WTC11 (cell line): ENCODE results near the gene CDC6. TPM values are rescaled to one million over a fixed set of nuclear protein-coding genes. Genes with fewer than 3 reads are reported as not detected.

ENCODE experiments used
- ATAC-seq: fragments of 200-7000 bp; cut with Tn5 transposase; 2 replicates; pipeline ENCODE4 v1.10.0; 2021; ENCODE audit warnings: mild to moderate bottlenecking, moderate library complexity
- CTCF ChIA-PET: fragments of 300-600 bp; sonication (Branson Sonifier 250); formaldehyde crosslinking; loops from one replicate; lab custom pipeline; 2021; ENCODE audit warnings: antibody characterized with exemption; lab: Charles Lee
- POLR2A ChIA-PET: fragments of 350-600 bp; sonication (Branson Sonifier 250); formaldehyde crosslinking; loops from one replicate; lab custom pipeline; 2021; ENCODE audit warnings: antibody characterized with exemption; lab: Charles Lee
- DNase-seq: peaks from one replicate; pipeline ENCODE4 v3.0.0; 2021; ENCODE audit warnings: low spot score
- H3K27ac Mint-ChIP-seq: 2 replicates; pipeline ENCODE4 v1.8.0; 2021; ENCODE audit warnings: mixed read lengths
- H3K27me3 Mint-ChIP-seq: 2 replicates; pipeline ENCODE4 v1.8.0; 2021; ENCODE audit warnings: low read depth, mild to moderate bottlenecking, moderate library complexity, mixed read lengths
- H3K36me3 Mint-ChIP-seq: 2 replicates; pipeline ENCODE4 v1.8.0; 2021; ENCODE audit warnings: mixed read lengths
- H3K4me1 Mint-ChIP-seq: 2 replicates; pipeline ENCODE4 v1.8.0; 2022; ENCODE audit warnings: mixed read lengths
- H3K4me3 Mint-ChIP-seq: 2 replicates; pipeline ENCODE4 v1.8.0; 2021; ENCODE audit warnings: mild to moderate bottlenecking, moderate library complexity, mixed read lengths
- H3K9me3 Mint-ChIP-seq: 2 replicates; pipeline ENCODE4 v1.8.0; 2021; ENCODE audit warnings: mixed read lengths
- ARID4B ChIP-seq: sonication (generic); formaldehyde crosslinking; IDR thresholded peaks from 2 replicates; pipeline ENCODE4 v1.8.0; 2023; ENCODE audit warnings: missing genetic modification reagents, mild to moderate bottlenecking, borderline replicate concordance
- ATF1 ChIP-seq: sonication (generic); formaldehyde crosslinking; IDR thresholded peaks from 2 replicates; pipeline ENCODE4 v1.8.1; 2023; ENCODE audit warnings: mild to moderate bottlenecking, moderate library complexity, missing genetic modification reagents
- ATF3 ChIP-seq: sonication (generic); formaldehyde crosslinking; conservative IDR thresholded peaks from 2 replicates; pipeline ENCODE4 v1.8.1; 2022; ENCODE audit warnings: mild to moderate bottlenecking, missing genetic modification reagents
- CREM ChIP-seq: sonication (generic); formaldehyde crosslinking; IDR thresholded peaks from 2 replicates; pipeline ENCODE4 v1.8.1; 2022; ENCODE audit warnings: mild to moderate bottlenecking, missing genetic modification reagents, moderate library complexity
- ERG ChIP-seq: fragments of 250-450 bp; sonication (Bioruptor Pico); IDR thresholded peaks from 2 replicates; pipeline ENCODE4 v1.8.0; 2021; ENCODE audit warnings: mild to moderate bottlenecking
- FOXP4 ChIP-seq: sonication (generic); formaldehyde crosslinking; IDR thresholded peaks from 2 replicates; pipeline ENCODE4 v1.8.0; 2022; ENCODE audit warnings: mild to moderate bottlenecking, missing genetic modification reagents
- GTF2I ChIP-seq: fragments of 250-450 bp; sonication (Bioruptor Pico); conservative IDR thresholded peaks from 2 replicates; pipeline ENCODE4 v1.4.0; 2021; ENCODE audit warnings: mild to moderate bottlenecking
- HMGXB4 ChIP-seq: sonication (generic); formaldehyde crosslinking; IDR thresholded peaks from 2 replicates; pipeline ENCODE4 v1.8.1; 2023; ENCODE audit warnings: mild to moderate bottlenecking, moderate library complexity, missing genetic modification reagents
- IRF1 ChIP-seq: sonication (generic); formaldehyde crosslinking; IDR thresholded peaks from 2 replicates; pipeline ENCODE4 v1.8.0; 2023; ENCODE audit warnings: missing genetic modification reagents
- KAT7 ChIP-seq: sonication (generic); formaldehyde crosslinking; IDR thresholded peaks from 2 replicates; pipeline ENCODE4 v1.8.1; 2023; ENCODE audit warnings: missing genetic modification reagents, mild to moderate bottlenecking, borderline replicate concordance
- MAX ChIP-seq: sonication (generic); formaldehyde crosslinking; IDR thresholded peaks from 2 replicates; pipeline ENCODE4 v1.8.0; 2022; ENCODE audit warnings: mild to moderate bottlenecking, missing genetic modification reagents
- NFYB ChIP-seq: sonication (generic); formaldehyde crosslinking; conservative IDR thresholded peaks from 2 replicates; pipeline ENCODE4 v1.8.0; 2022; ENCODE audit warnings: low read depth, missing genetic modification reagents
- SOX15 ChIP-seq: fragments of 250-450 bp; sonication (Bioruptor Pico); IDR thresholded peaks from 2 replicates; pipeline ENCODE4 v1.9.0; 2021; ENCODE audit warnings: mild to moderate bottlenecking
- TEAD1 ChIP-seq: sonication (generic); formaldehyde crosslinking; IDR thresholded peaks from 2 replicates; pipeline ENCODE4 v1.8.0; 2022; ENCODE audit warnings: mild to moderate bottlenecking, missing genetic modification reagents
- TP53 ChIP-seq: sonication (generic); formaldehyde crosslinking; IDR thresholded peaks from 2 replicates; pipeline ENCODE4 v1.8.1; 2023; ENCODE audit warnings: mild to moderate bottlenecking, missing genetic modification reagents
- USF2 ChIP-seq: sonication (generic); formaldehyde crosslinking; IDR thresholded peaks from 2 replicates; pipeline ENCODE4 v1.8.1; 2023; ENCODE audit warnings: mild to moderate bottlenecking, missing genetic modification reagents, moderate library complexity
- ZMAT4 ChIP-seq: fragments of 250-450 bp; sonication (Bioruptor Pico); IDR thresholded peaks from 2 replicates; pipeline ENCODE4 v1.9.0; 2021; ENCODE audit warnings: mild to moderate bottlenecking
- ZNF232 ChIP-seq: sonication (generic); formaldehyde crosslinking; IDR thresholded peaks from 2 replicates; pipeline ENCODE4 v1.8.0; 2022; ENCODE audit warnings: mild to moderate bottlenecking, missing genetic modification reagents
- ZSCAN18 ChIP-seq: fragments of 250-450 bp; sonication (Bioruptor Pico); IDR thresholded peaks from 2 replicates; pipeline ENCODE4 v2.1.2; 2022; ENCODE audit warnings: mild to moderate bottlenecking, moderate library complexity
- total RNA-seq: library from RNA; stranded (reverse); gene quantifications from 3 replicates; pipeline ENCODE4 v1.2.3, GENCODE V29; 2021

Gene CDC6
- total RNA-seq, 1 experiment from 2014 or later, result 125 TPM

- TF ChIP-seq ATF3 (CRISPR knock-in tag) (no peak), ARID4B (CRISPR knock-in tag) (0 out of 2 replicates have a peak, but pooled peaks have one; percentile 39), ERG (no peak), TP53 (CRISPR knock-in tag) (no peak), SOX15 (CRISPR knock-in tag) (no peak), ATF1 (no peak), FOXP4 (CRISPR knock-in tag) (peak; percentile 32; the same call in 1 of the 2 replicates), CREM (no peak), ZMAT4 (CRISPR knock-in tag) (no peak), ZNF232 (CRISPR knock-in tag) (peak; percentile 40; the same call in 1 of the 2 replicates), USF2 (CRISPR knock-in tag) (peak; percentile 95), MAX (CRISPR knock-in tag) (peak; percentile 81), TEAD1 (CRISPR knock-in tag) (0 out of 2 replicates have a peak, but pooled peaks have one; percentile 12), NFYB (peak; percentile 83)
- TF ChIP-seq, all 79 proteins: peak for 13
These were observed 30.5 kb downstream of the CDC6 start (continued) for GRCh38 chr17:40317880-40318829.

- ChIA-PET CTCF (interaction anchor here (0.9 to 2.0 kb wide), 11 partner anchors 9 to 241 kb away, joined by 3 to 13 read pairs (median 4); partner anchors contain the start of genes RARA and WIPF2), POLR2A (interaction anchor here (1.0 to 1.5 kb wide), 2 partner anchors 9 to 26 kb away, joined by 4 to 5 read pairs; no protein-coding TSS in a partner anchor)
- Mint-ChIP-seq H3K27me3 (peaks cover 22% of the 10 kb centered on the region), H3K4me3 (peak overlapping the region; percentile 90), H3K27ac (no peak overlapping the region), H3K4me1 (peaks cover 68% of the 10 kb centered on the region), H3K9me3 (no peaks in the 10 kb centered on the region), H3K36me3 (no peaks in the 10 kb centered on the region)
- ATAC-seq (no peak), DNase-seq (peak; percentile 13)
- no peak for TF ChIP-seq IRF1 (CRISPR knock-in tag)
- TF ChIP-seq ZSCAN18 (CRISPR knock-in tag), result no peak
- TF ChIP-seq GTF2I (CRISPR knock-in tag), result no peak
- no peak for TF ChIP-seq HMGXB4 (CRISPR knock-in tag)
- no peak for TF ChIP-seq KAT7 (CRISPR knock-in tag)
These were observed 31.2 kb downstream of the CDC6 start for GRCh38 chr17:40318830-40319391.
